Urothelium cell line (cell line): Measurements from ENCODE around the gene ZNF646.
"Not testable (repeated sequence)": the region's sequence is repeated elsewhere in the genome, so short reads cannot be mapped to it uniquely, and the experiment has no call there.

Experiments
- DNase-seq: peaks from one replicate; pipeline ENCODE4 v3.0.0; 2011; ENCODE audit warnings: low spot score, mixed read lengths
- FAIRE-seq: peaks from 2 replicates; lab custom pipeline; 2011; peaks lifted over from hg19 to GRCh38; lab: Jason Lieb, UNC

Gene ZNF646

GRCh38 chr16:31084584-31085302 lies 10.5 kb downstream of the ZNF646 start:
- FAIRE-seq (no peak), DNase-seq (no peak)

- DNase-seq (no peak), FAIRE-seq (no peak)
These were observed 11.2 kb downstream of the ZNF646 start for GRCh38 chr16:31085411-31085810.

- FAIRE-seq (no peak), DNase-seq (no peak)
These were observed 11.8 kb downstream of the ZNF646 start for GRCh38 chr16:31085873-31086628.

GRCh38 chr16:31086629-31086906 lies 12.3 kb downstream of the ZNF646 start:
- no peak for FAIRE-seq
- no peak for DNase-seq

GRCh38 chr16:31087481-31087880 lies 13.3 kb downstream of the ZNF646 start:
- no peak for FAIRE-seq
- DNase-seq = no peak

- FAIRE-seq (no peak), DNase-seq (no peak)
These were observed 13.7 kb downstream of the ZNF646 start for GRCh38 chr16:31087971-31088370.

GRCh38 chr16:31088459-31089183 lies 14.4 kb downstream of the ZNF646 start, which contains the start of gene PRSS53:
PRSS53 (minus strand) TSS chr16:31088943; CDS start chr16:31088809, 134 bp downstream.
- DNase-seq (no peak), FAIRE-seq (no peak)

- no peak for DNase-seq
- no peak for FAIRE-seq
These were observed 15.0 kb downstream of the ZNF646 start for GRCh38 chr16:31089199-31089598.

- DNase-seq (no peak), FAIRE-seq (no peak)
These were observed 16.3 kb downstream of the ZNF646 start for GRCh38 chr16:31090540-31090939.

- no peak for DNase-seq
These were observed 18.1 kb downstream of the ZNF646 start for GRCh38 chr16:31092330-31092729.

GRCh38 chr16:31093132-31093703 lies 19.0 kb downstream of the ZNF646 start:
- DNase-seq (peak; percentile 56), FAIRE-seq (no peak)

More at GRCh38 chr16:31092330-31092729, 18.1 kb downstream of the ZNF646 start:
- no peak for FAIRE-seq

- FAIRE-seq (no peak), DNase-seq (no peak)
These were observed 19.8 kb downstream of the ZNF646 start for GRCh38 chr16:31094088-31094423.

GRCh38 chr16:31094424-31095120 lies 20.4 kb downstream of the ZNF646 start, which contains the start of gene VKORC1:
VKORC1 (minus strand) TSS chr16:31094797; CDS start chr16:31094729, 68 bp downstream.
- DNase-seq = peak; percentile 94
- FAIRE-seq = no peak

- no peak for FAIRE-seq
These were observed 25.8 kb downstream of the ZNF646 start for GRCh38 chr16:31099860-31100638.

GRCh38 chr16:31100876-31101641 lies 26.8 kb downstream of the ZNF646 start:
- FAIRE-seq, DNase-seq: not testable (repeated sequence)

More at GRCh38 chr16:31099860-31100638, 25.8 kb downstream of the ZNF646 start:
- DNase-seq = no peak

- FAIRE-seq = no peak
- DNase-seq = peak; percentile 74
These were observed 31.5 kb downstream of the ZNF646 start for GRCh38 chr16:31105677-31106213.

- DNase-seq (no peak), FAIRE-seq (no peak)
These were observed 32.6 kb downstream of the ZNF646 start for GRCh38 chr16:31106509-31107464.

GRCh38 chr16:31107465-31107867 lies 33.2 kb downstream of the ZNF646 start:
- FAIRE-seq (no peak), DNase-seq (no peak)
